HFF-Myc (cell line): ENCODE measurements around the gene PPFIA1.
"Not testable (repeated sequence)": the region's sequence is repeated elsewhere in the genome, so short reads cannot be mapped to it uniquely, and the experiment has no call there.

Experiments
- DNase-seq: peaks from one replicate; pipeline ENCODE4 v3.0.0-alpha.2; 2011; ENCODE audit warnings: low read depth; ENCODE audit errors: extremely low read depth
- H3K4me3 ChIP-seq: replicated peaks from 2 replicates; pipeline ENCODE4 v1.5.1; 2011; ENCODE audit warnings: low read depth, mild to moderate bottlenecking, control low read depth, low read length
- CTCF ChIP-seq: IDR thresholded peaks from 2 replicates; pipeline ENCODE4 v1.5.1; 2012; ENCODE audit warnings: mild to moderate bottlenecking, low read depth, low read length, control low read depth; ENCODE audit errors: missing control alignments

The PPFIA1 gene

GRCh38 chr11:70326365-70326811 lies 55.9 kb downstream of the PPFIA1 start:
- H3K4me3 ChIP-seq = no peak overlapping the region
- TF ChIP-seq CTCF = no peak
- no peak for DNase-seq

DNA sequence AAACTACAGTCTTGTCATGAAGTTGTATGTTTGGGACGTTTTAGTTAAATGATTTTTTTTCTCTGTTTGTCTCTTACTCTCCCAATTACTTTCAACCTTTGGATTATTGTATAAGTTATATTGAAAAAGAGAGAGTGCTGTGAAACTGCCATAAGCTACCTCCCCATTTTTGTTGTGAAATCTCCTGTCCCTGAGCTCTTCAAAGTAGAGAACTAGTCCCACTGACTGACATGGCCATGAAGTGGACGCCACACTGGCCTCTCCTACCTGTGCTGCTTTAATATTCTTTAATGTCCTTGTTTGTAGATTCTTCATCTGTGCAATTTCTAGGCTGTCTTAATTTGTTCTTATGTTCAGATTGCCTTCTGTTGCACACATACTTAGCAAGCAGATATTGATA lies 56.3 kb downstream of the PPFIA1 start:
- DNase-seq = no peak
- no peak overlapping the region for H3K4me3 ChIP-seq
- no peak for TF ChIP-seq CTCF

- TF ChIP-seq CTCF = no peak
- DNase-seq = no peak
- H3K4me3 ChIP-seq = no peak overlapping the region
Observed at GRCh38 chr11:70327717-70328116, 57.2 kb downstream of the PPFIA1 start.

DNA sequence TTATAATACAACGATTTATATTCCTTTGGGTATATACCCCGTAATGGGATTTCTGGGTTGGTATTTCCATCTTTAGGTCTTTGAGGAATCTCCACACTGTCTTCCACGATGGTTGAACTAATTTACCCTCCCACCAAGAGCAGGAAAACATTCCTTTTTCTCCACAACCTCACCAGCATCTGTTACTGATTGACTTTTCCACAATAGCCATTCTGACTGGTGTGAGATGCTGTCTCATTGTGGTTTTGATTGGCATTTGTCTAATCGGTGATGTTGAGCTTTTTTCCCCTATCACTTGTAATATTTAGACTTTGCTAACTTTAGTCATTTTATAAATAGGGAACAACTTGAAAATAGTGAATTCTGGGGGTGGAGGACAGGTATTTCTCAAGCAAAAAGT lies 58.1 kb downstream of the PPFIA1 start:
- no peak for DNase-seq
- no peak overlapping the region for H3K4me3 ChIP-seq
- no peak for TF ChIP-seq CTCF

DNA sequence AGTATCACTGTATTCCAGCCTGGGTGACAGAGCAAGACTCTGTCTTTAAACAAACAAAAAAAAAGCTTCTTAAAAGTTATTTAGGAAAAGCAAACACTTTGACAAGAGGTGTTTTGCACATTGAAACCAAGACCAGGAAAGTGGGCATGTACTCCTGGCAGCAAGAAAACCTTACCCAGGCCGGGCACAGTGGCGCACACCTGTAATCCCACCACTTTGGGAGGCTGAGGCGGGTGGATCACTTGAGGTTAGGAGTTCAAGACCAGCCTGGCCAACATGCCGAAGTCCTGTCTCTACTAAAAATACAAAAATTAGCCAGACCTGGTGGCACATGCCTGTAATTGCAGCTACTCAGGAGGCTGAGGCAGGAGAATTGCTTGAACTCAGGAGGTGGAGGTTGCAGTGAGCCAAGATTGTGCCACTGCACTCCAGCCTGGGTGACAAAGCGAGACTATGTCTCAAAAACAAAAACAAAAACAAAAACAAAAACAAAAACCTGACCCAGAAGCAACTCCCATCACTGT lies 60.9 kb downstream of the PPFIA1 start:
- DNase-seq, H3K4me3 ChIP-seq: not testable (repeated sequence)

GRCh38 chr11:70331901-70332300 lies 61.4 kb downstream of the PPFIA1 start:
- no peak overlapping the region for H3K4me3 ChIP-seq
- TF ChIP-seq CTCF = no peak
- DNase-seq = no peak

DNA sequence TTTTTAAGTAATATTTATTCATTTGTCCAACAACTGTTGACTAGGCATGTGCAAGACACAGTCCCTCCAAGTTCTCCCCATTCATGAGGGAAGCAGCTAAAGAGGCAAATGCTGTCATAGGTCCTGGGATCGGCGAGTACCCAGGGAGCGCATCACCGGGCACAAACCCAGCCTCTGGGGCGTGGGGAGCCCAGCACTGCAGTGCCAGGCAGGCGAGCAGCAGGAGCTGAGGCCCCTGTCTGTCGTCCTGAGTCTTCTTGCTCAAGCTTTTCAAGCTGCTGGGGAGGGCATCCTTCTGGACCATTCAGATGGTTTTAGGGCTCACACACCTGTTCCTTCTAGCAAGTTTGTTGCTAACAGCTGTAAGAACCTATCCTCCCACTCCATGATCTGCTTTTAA lies 62.1 kb downstream of the PPFIA1 start:
- DNase-seq = no peak
- TF ChIP-seq CTCF = no peak
- no peak overlapping the region for H3K4me3 ChIP-seq
